Measurements from ENCODE around the gene GALNT6. TPM values are rescaled to one million over a fixed set of nuclear protein-coding genes. Genes with fewer than 3 reads are reported as not detected.

The GALNT6 gene
- polyA plus RNA-seq, 1 donor from 2014 or later, result not detected

- no peak overlapping the region for H3K4me2 ChIP-seq (ENCODE audit: low read length)
- H3K9ac ChIP-seq (ENCODE audit: low read length), result no peak overlapping the region
- no peak overlapping the region for H2AFZ ChIP-seq (ENCODE audit: low read depth, low read length)
- H3K9me3 ChIP-seq (ENCODE audit: low read length), result no peaks in the 10 kb centered on the region
- no peaks in the 10 kb centered on the region for H3K36me3 ChIP-seq (ENCODE audit: insufficient read depth, low read length)
- no peak overlapping the region for H3K27ac ChIP-seq (ENCODE audit: low read length)
- H3K27me3 ChIP-seq (ENCODE audit: insufficient read depth, low read depth, low read length), result no peaks in the 10 kb centered on the region
- TF ChIP-seq EZH2 (IDR thresholded peaks at IDR 0.05; ENCODE audit: borderline replicate concordance, insufficient read depth, low read length, poor library complexity, severe bottlenecking) (no peak), MXI1 (conservative IDR thresholded peaks at IDR 0.05; ENCODE audit: poor library complexity, severe bottlenecking) (no peak), TAF1 (IDR thresholded peaks at IDR 0.05; ENCODE audit: low read depth) (no peak), POLR2AphosphoS5 (IDR thresholded peaks at IDR 0.05) (no peak), RAD21 (conservative IDR thresholded peaks at IDR 0.05) (no peak), REST (IDR thresholded peaks at IDR 0.05; ENCODE audit: borderline replicate concordance) (no peak), EP300 (conservative IDR thresholded peaks at IDR 0.05; ENCODE audit: poor library complexity, severe bottlenecking) (no peak), SMC3 (conservative IDR thresholded peaks at IDR 0.05; ENCODE audit: poor library complexity) (no peak), CTCF (IDR thresholded peaks at IDR 0.05; ENCODE audit: poor library complexity, severe bottlenecking) (no peak)
- no peaks in the 10 kb centered on the region for H3K9me2 ChIP-seq (ENCODE audit: insufficient read depth, low read length)
- no peaks in the 10 kb centered on the region for H3K79me2 ChIP-seq (replicated peaks; ENCODE audit: insufficient read depth, low read length)
- H3K4me3 ChIP-seq (ENCODE audit: low read length), result no peak overlapping the region
- H4K20me1 ChIP-seq (ENCODE audit: insufficient read depth), result no peaks in the 10 kb centered on the region
- no peaks in the 10 kb centered on the region for H3F3A ChIP-seq (ENCODE audit: insufficient read depth, low read length, poor library complexity, severe bottlenecking)
Observed at GRCh38 chr12:51311389-51311788, 79.8 kb downstream of the GALNT6 start.

- Histone ChIP-seq H3K27me3 (ENCODE audit: insufficient read depth, low read depth, low read length) (no peaks in the 10 kb centered on the region), H3K4me2 (ENCODE audit: low read length) (no peak overlapping the region)
Observed at GRCh38 chr12:51307655-51308593, 83.3 kb downstream of the GALNT6 start.

More at GRCh38 chr12:51307655-51308593, 83.3 kb downstream of the GALNT6 start:
- H4K20me1 ChIP-seq (ENCODE audit: insufficient read depth), result no peaks in the 10 kb centered on the region
- TF ChIP-seq SMC3 (conservative IDR thresholded peaks at IDR 0.05; ENCODE audit: poor library complexity) (no peak), RAD21 (conservative IDR thresholded peaks at IDR 0.05) (no peak), CTCF (IDR thresholded peaks at IDR 0.05; ENCODE audit: poor library complexity, severe bottlenecking) (no peak), EZH2 (IDR thresholded peaks at IDR 0.05; ENCODE audit: borderline replicate concordance, insufficient read depth, low read length, poor library complexity, severe bottlenecking) (no peak), MXI1 (conservative IDR thresholded peaks at IDR 0.05; ENCODE audit: poor library complexity, severe bottlenecking) (no peak), POLR2AphosphoS5 (IDR thresholded peaks at IDR 0.05) (no peak), TAF1 (IDR thresholded peaks at IDR 0.05; ENCODE audit: low read depth) (no peak), EP300 (conservative IDR thresholded peaks at IDR 0.05; ENCODE audit: poor library complexity, severe bottlenecking) (no peak), REST (IDR thresholded peaks at IDR 0.05; ENCODE audit: borderline replicate concordance) (no peak)
- no peaks in the 10 kb centered on the region for H3K9me2 ChIP-seq (ENCODE audit: insufficient read depth, low read length)
- H3K4me3 ChIP-seq (ENCODE audit: low read length), result no peak overlapping the region
- no peak overlapping the region for H3K9ac ChIP-seq (ENCODE audit: low read length)
- no peak overlapping the region for H3K27ac ChIP-seq (ENCODE audit: low read length)
- H3K36me3 ChIP-seq (ENCODE audit: insufficient read depth, low read length), result no peaks in the 10 kb centered on the region
- no peak overlapping the region for H2AFZ ChIP-seq (ENCODE audit: low read depth, low read length)
- no peaks in the 10 kb centered on the region for H3K79me2 ChIP-seq (replicated peaks; ENCODE audit: insufficient read depth, low read length)
- no peaks in the 10 kb centered on the region for H3F3A ChIP-seq (ENCODE audit: insufficient read depth, low read length, poor library complexity, severe bottlenecking)
- no peaks in the 10 kb centered on the region for H3K9me3 ChIP-seq (ENCODE audit: low read length)
